Endothelial cell (in vitro differentiated cells): Measurements from ENCODE around the gene GDPGP1. TPM values are rescaled to one million over a fixed set of nuclear protein-coding genes. Genes with fewer than 3 reads are reported as not detected.

Source experiments
- DNase-seq: peaks from one replicate; pipeline ENCODE4 v3.0.0; 2021; ENCODE audit warnings: low spot score
- H3K27ac Mint-ChIP-seq: one replicate; pipeline ENCODE4 v1.8.0; 2021; ENCODE audit warnings: mixed read lengths, inconsistent platforms; ENCODE audit not compliant: unreplicated experiment
- H3K27me3 Mint-ChIP-seq: one replicate; pipeline ENCODE4 v1.8.0; 2021; ENCODE audit warnings: mild to moderate bottlenecking, moderate library complexity, mixed read lengths, inconsistent platforms; ENCODE audit not compliant: unreplicated experiment
- H3K36me3 Mint-ChIP-seq: one replicate; pipeline ENCODE4 v1.8.0; 2021; ENCODE audit warnings: mild to moderate bottlenecking, low read depth, mixed read lengths, inconsistent platforms; ENCODE audit not compliant: unreplicated experiment
- H3K4me1 Mint-ChIP-seq: one replicate; pipeline ENCODE4 v1.8.0; 2021; ENCODE audit warnings: mild to moderate bottlenecking, mixed read lengths, inconsistent platforms; ENCODE audit not compliant: unreplicated experiment
- H3K4me3 Mint-ChIP-seq: one replicate; pipeline ENCODE4 v1.8.0; 2021; ENCODE audit warnings: mild to moderate bottlenecking, mixed read lengths, inconsistent platforms; ENCODE audit not compliant: unreplicated experiment
- H3K9me3 Mint-ChIP-seq: one replicate; pipeline ENCODE4 v1.8.0; 2021; ENCODE audit warnings: mixed read lengths, inconsistent platforms; ENCODE audit not compliant: unreplicated experiment
- CTCF ChIP-seq: fragments of 200-600 bp; sonication (generic); IDR thresholded peaks from one replicate; pipeline ENCODE4 v1.5.0; 2021; ENCODE audit warnings: antibody characterized with exemption; ENCODE audit not compliant: unreplicated experiment
- total RNA-seq: library from RNA; stranded (reverse); fragmentation: NEBNext Ultra II Directional; extraction: Animal tissue kit (Norgen Biotek cat#: 25700); gene quantifications from one replicate; pipeline ENCODE4 v1.2.1, GENCODE V29; 2021; ENCODE audit not compliant: unreplicated experiment

Gene GDPGP1
- total RNA-seq, 1 donor from 2014 or later, result 7.7 TPM

- no peak for TF ChIP-seq CTCF
- no peaks in the 10 kb centered on the region for H3K9me3 Mint-ChIP-seq
- H3K27ac Mint-ChIP-seq, result no peak overlapping the region
- H3K27me3 Mint-ChIP-seq, result peaks cover 1% of the 10 kb centered on the region
- no peak overlapping the region for H3K4me3 Mint-ChIP-seq
- H3K36me3 Mint-ChIP-seq, result peaks cover 20% of the 10 kb centered on the region
- H3K4me1 Mint-ChIP-seq, result peaks cover 14% of the 10 kb centered on the region
- no peak for DNase-seq
Measured at GRCh38 chr15:90230071-90230494, 3.9 kb upstream of the GDPGP1 start.

GRCh38 chr15:90230610-90231009 lies 3.4 kb upstream of the GDPGP1 start:
- H3K27ac Mint-ChIP-seq, result no peak overlapping the region
- H3K4me1 Mint-ChIP-seq, result peaks cover 14% of the 10 kb centered on the region
- peaks cover 1% of the 10 kb centered on the region for H3K27me3 Mint-ChIP-seq
- H3K36me3 Mint-ChIP-seq, result peaks cover 20% of the 10 kb centered on the region
- no peak for DNase-seq
- no peak for TF ChIP-seq CTCF
- no peaks in the 10 kb centered on the region for H3K9me3 Mint-ChIP-seq
- no peak overlapping the region for H3K4me3 Mint-ChIP-seq

- no peak for TF ChIP-seq CTCF
- Mint-ChIP-seq H3K36me3 (peaks cover 15% of the 10 kb centered on the region), H3K4me3 (no peak overlapping the region), H3K27ac (no peak overlapping the region), H3K9me3 (no peaks in the 10 kb centered on the region), H3K27me3 (peaks cover 1% of the 10 kb centered on the region), H3K4me1 (peaks cover 14% of the 10 kb centered on the region)
- DNase-seq, result no peak
Measured at GRCh38 chr15:90231028-90232017, 2.7 kb upstream of the GDPGP1 start.

- Mint-ChIP-seq H3K36me3 (peaks cover 15% of the 10 kb centered on the region), H3K9me3 (no peaks in the 10 kb centered on the region), H3K27me3 (peaks cover 1% of the 10 kb centered on the region), H3K27ac (peak overlapping the region; percentile 18), H3K4me3 (no peak overlapping the region), H3K4me1 (peaks cover 14% of the 10 kb centered on the region)
- TF ChIP-seq CTCF, result no peak
- DNase-seq, result no peak
Measured at GRCh38 chr15:90232196-90232595, 1.8 kb upstream of the GDPGP1 start.

GRCh38 chr15:90232941-90233386 lies 1.0 kb upstream of the GDPGP1 start:
- H3K27ac Mint-ChIP-seq, result peak overlapping the region; percentile 48
- DNase-seq, result no peak
- H3K4me3 Mint-ChIP-seq, result peak overlapping the region; percentile 80
- TF ChIP-seq CTCF, result no peak
- H3K27me3 Mint-ChIP-seq, result peaks cover 1% of the 10 kb centered on the region
- peaks cover 14% of the 10 kb centered on the region for H3K4me1 Mint-ChIP-seq
- H3K9me3 Mint-ChIP-seq, result no peaks in the 10 kb centered on the region
- peaks cover 15% of the 10 kb centered on the region for H3K36me3 Mint-ChIP-seq
